SK-N-SH treated with all-trans-retinoic acid at 6 μM for 48 hours (cell line): Measurements from ENCODE around the gene CFAP161.
A peak's percentile ranks its signal among the peaks of the same experiment; 100 is the strongest.

ENCODE experiments used
- ATAC-seq: fragments of 200-7000 bp; cut with Tn5 transposase; 3 replicates; pipeline ENCODE4 v1.9.1; 2020; ENCODE audit warnings: mild to moderate bottlenecking, moderate library complexity
- ARNTL ChIP-seq: fragments of 450-650 bp; formaldehyde crosslinking; IDR thresholded peaks from 2 replicates; pipeline ENCODE4 v1.5.0; 2020; ENCODE audit warnings: low read depth, mild to moderate bottlenecking, moderate library complexity, borderline replicate concordance
- BACH2 ChIP-seq: fragments of 250-450 bp; sonication (Bioruptor Pico); IDR thresholded peaks from 2 replicates; pipeline ENCODE4 v1.9.0; 2021; ENCODE audit warnings: mild to moderate bottlenecking, borderline replicate concordance
- CSDC2 ChIP-seq: fragments of 250-450 bp; sonication (Bioruptor Pico); IDR thresholded peaks from 2 replicates; pipeline ENCODE4 v1.5.0; 2020; ENCODE audit warnings: mild to moderate bottlenecking, moderate library complexity
- ESRRG ChIP-seq: fragments of 250-450 bp; sonication (Bioruptor Pico); IDR thresholded peaks from 2 replicates; pipeline ENCODE4 v1.6.1; 2021; ENCODE audit warnings: mild to moderate bottlenecking
- GLIS3 ChIP-seq: fragments of 250-450 bp; sonication (Bioruptor Pico); IDR thresholded peaks from 2 replicates; pipeline ENCODE4 v1.5.0; 2020; ENCODE audit warnings: mild to moderate bottlenecking, moderate library complexity
- ISL1 ChIP-seq: fragments of 250-450 bp; sonication (Bioruptor Pico); IDR thresholded peaks from 2 replicates; pipeline ENCODE4 v2.1.2; 2022; ENCODE audit warnings: mild to moderate bottlenecking, moderate library complexity
- OSR1 ChIP-seq: fragments of 250-450 bp; sonication (Bioruptor Pico); IDR thresholded peaks from 2 replicates; pipeline ENCODE4 v1.8.0; 2022; ENCODE audit warnings: moderate library complexity, mild to moderate bottlenecking, inconsistent platforms
- PPARA ChIP-seq: fragments of 250-450 bp; sonication (Bioruptor Pico); IDR thresholded peaks from 2 replicates; pipeline ENCODE4 v1.5.0; 2020; ENCODE audit warnings: mild to moderate bottlenecking, borderline replicate concordance
- RARB ChIP-seq: fragments of 250-450 bp; sonication (Bioruptor Pico); IDR thresholded peaks from 2 replicates; pipeline ENCODE4 v1.8.0; 2021; ENCODE audit warnings: mild to moderate bottlenecking, moderate library complexity
- SNAI2 ChIP-seq: fragments of 250-450 bp; sonication (Bioruptor Pico); IDR thresholded peaks from 2 replicates; pipeline ENCODE4 v1.5.0; 2020; ENCODE audit warnings: mild to moderate bottlenecking, moderate library complexity
- TCF4 ChIP-seq: fragments of 250-450 bp; sonication (Bioruptor Pico); IDR thresholded peaks from 2 replicates; pipeline ENCODE4 v1.8.0; 2021; ENCODE audit warnings: mild to moderate bottlenecking, moderate library complexity, borderline replicate concordance
- TOX ChIP-seq: fragments of 250-450 bp; sonication (Bioruptor Pico); IDR thresholded peaks from 2 replicates; pipeline ENCODE4 v1.8.0; 2021; ENCODE audit warnings: mild to moderate bottlenecking, moderate library complexity, borderline replicate concordance
- ZC3H10 ChIP-seq: fragments of 250-450 bp; sonication (Bioruptor Pico); IDR thresholded peaks from 2 replicates; pipeline ENCODE4 v1.5.1; 2021; ENCODE audit warnings: mild to moderate bottlenecking, moderate library complexity
- ZFP3 ChIP-seq: fragments of 250-450 bp; sonication (Bioruptor Pico); IDR thresholded peaks from 2 replicates; pipeline ENCODE4 v1.5.0; 2020; ENCODE audit warnings: mild to moderate bottlenecking, moderate library complexity
- ZFP30 ChIP-seq: fragments of 450-650 bp; formaldehyde crosslinking; IDR thresholded peaks from 2 replicates; pipeline ENCODE4 v1.5.0; 2022; ENCODE audit warnings: mild to moderate bottlenecking, moderate library complexity
- ZNF565 ChIP-seq: fragments of 450-650 bp; formaldehyde crosslinking; conservative IDR thresholded peaks from 2 replicates; pipeline ENCODE4 v1.5.0; 2020; ENCODE audit warnings: low read depth, mild to moderate bottlenecking, moderate library complexity
- ZNF70 ChIP-seq: fragments of 450-650 bp; formaldehyde crosslinking; IDR thresholded peaks from 2 replicates; pipeline ENCODE4 v1.5.0; 2020; ENCODE audit warnings: mild to moderate bottlenecking, moderate library complexity
- ZNF8 ChIP-seq: fragments of 450-650 bp; formaldehyde crosslinking; IDR thresholded peaks from 2 replicates; pipeline ENCODE4 v1.5.0; 2020; ENCODE audit warnings: mild to moderate bottlenecking, moderate library complexity
- TF ChIP-seq, protein P1 (sequence below): fragments of 250-450 bp; sonication (Bioruptor Pico); IDR thresholded peaks from 2 replicates; pipeline ENCODE4 v1.5.1; 2021; ENCODE audit warnings: mild to moderate bottlenecking, moderate library complexity
- TF ChIP-seq, protein P2 (sequence below): fragments of 250-450 bp; sonication (Bioruptor Pico); IDR thresholded peaks from 2 replicates; pipeline ENCODE4 v1.5.1; 2020; ENCODE audit warnings: low read depth, mild to moderate bottlenecking, moderate library complexity
- TF ChIP-seq, protein P3 (sequence below): fragments of 250-450 bp; sonication (Bioruptor Pico); IDR thresholded peaks from 2 replicates; pipeline ENCODE4 v1.8.0; 2021; ENCODE audit warnings: low read depth, mild to moderate bottlenecking, moderate library complexity, borderline replicate concordance
- TF ChIP-seq, protein P4 (sequence below): fragments of 250-450 bp; sonication (Bioruptor Pico); IDR thresholded peaks from 2 replicates; pipeline ENCODE4 v1.5.0; 2020; ENCODE audit warnings: mild to moderate bottlenecking, moderate library complexity

Gene CFAP161, protein sequence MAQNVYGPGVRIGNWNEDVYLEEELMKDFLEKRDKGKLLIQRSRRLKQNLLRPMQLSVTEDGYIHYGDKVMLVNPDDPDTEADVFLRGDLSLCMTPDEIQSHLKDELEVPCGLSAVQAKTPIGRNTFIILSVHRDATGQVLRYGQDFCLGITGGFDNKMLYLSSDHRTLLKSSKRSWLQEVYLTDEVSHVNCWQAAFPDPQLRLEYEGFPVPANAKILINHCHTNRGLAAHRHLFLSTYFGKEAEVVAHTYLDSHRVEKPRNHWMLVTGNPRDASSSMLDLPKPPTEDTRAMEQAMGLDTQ

DNA sequence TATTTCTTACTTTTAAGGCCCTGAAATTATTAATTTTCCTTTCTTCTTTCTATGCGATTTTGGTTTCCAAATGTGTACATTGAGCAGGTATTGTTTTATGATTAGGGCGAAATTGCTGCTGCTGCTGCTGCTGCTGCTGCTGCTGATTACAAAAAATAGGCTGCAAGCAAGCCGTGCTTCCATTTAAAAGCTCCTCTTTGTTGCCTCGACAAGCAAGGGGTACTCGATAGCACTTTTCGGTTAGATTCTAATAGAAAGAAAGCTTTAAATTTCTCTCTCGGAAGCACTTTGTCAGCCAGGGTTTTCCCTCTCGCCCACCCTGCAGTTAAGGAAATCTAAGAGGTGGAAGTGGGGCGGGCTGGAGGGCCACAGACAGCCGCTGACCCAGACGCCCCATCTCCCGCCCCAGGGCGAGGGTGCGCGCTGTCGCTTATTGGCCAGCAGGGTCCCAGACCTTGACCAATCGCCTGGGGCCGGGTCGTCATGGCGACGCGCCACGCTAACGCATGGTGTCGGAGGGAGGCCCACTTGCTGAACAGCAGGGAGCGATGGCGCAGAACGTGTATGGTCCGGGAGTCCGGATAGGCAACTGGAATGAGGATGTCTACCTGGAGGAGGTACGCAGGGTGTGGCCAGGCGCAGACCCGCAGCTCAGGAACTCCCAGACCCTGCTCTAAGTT lies at the start of gene CFAP161:
Gene CFAP161 (plus strand): TSS at position 489 of the 680 bp plus-strand sequence. CDS start 60 bp downstream, at position 549.
- no peak for TF ChIP-seq ISL1 (CRISPR knock-in tag)
- TF ChIP-seq RARB (CRISPR knock-in tag) = no peak
- TF ChIP-seq ESRRG = no peak
- no peak for TF ChIP-seq PPARA
- no peak for TF ChIP-seq TCF4 (CRISPR knock-in tag)
- no peak for TF ChIP-seq ARNTL
- TF ChIP-seq, protein P1, sequence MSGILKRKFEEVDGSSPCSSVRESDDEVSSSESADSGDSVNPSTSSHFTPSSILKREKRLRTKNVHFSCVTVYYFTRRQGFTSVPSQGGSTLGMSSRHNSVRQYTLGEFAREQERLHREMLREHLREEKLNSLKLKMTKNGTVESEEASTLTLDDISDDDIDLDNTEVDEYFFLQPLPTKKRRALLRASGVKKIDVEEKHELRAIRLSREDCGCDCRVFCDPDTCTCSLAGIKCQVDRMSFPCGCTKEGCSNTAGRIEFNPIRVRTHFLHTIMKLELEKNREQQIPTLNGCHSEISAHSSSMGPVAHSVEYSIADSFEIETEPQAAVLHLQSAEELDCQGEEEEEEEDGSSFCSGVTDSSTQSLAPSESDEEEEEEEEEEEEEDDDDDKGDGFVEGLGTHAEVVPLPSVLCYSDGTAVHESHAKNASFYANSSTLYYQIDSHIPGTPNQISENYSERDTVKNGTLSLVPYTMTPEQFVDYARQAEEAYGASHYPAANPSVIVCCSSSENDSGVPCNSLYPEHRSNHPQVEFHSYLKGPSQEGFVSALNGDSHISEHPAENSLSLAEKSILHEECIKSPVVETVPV = no peak
- no peak for TF ChIP-seq SNAI2 (CRISPR knock-in tag)
- TF ChIP-seq BACH2 (CRISPR knock-in tag) = no peak
- TF ChIP-seq OSR1 (CRISPR knock-in tag) = no peak
- no peak for TF ChIP-seq CSDC2
- TF ChIP-seq TOX (CRISPR knock-in tag) = no peak
- TF ChIP-seq ZFP30 (CRISPR knock-in tag) = no peak
- no peak for TF ChIP-seq ZNF8 (CRISPR knock-in tag)
- TF ChIP-seq, protein P2, sequence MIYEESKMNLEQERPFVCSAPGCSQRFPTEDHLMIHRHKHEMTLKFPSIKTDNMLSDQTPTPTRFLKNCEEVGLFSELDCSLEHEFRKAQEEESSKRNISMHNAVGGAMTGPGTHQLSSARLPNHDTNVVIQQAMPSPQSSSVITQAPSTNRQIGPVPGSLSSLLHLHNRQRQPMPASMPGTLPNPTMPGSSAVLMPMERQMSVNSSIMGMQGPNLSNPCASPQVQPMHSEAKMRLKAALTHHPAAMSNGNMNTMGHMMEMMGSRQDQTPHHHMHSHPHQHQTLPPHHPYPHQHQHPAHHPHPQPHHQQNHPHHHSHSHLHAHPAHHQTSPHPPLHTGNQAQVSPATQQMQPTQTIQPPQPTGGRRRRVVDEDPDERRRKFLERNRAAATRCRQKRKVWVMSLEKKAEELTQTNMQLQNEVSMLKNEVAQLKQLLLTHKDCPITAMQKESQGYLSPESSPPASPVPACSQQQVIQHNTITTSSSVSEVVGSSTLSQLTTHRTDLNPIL (CRISPR knock-in tag) = no peak
- no peak for TF ChIP-seq GLIS3 (CRISPR knock-in tag)
- ATAC-seq = peak; percentile 100

- TF ChIP-seq ZNF70 (CRISPR knock-in tag) (no peak), OSR1 (CRISPR knock-in tag) (no peak), RARB (CRISPR knock-in tag) (no peak), ZNF565 (CRISPR knock-in tag) (no peak), ZFP30 (CRISPR knock-in tag) (no peak), ZC3H10 (no peak), ESRRG (no peak), ZFP3 (CRISPR knock-in tag) (no peak), ZNF8 (CRISPR knock-in tag) (no peak)
- TF ChIP-seq, protein P1 = no peak
- TF ChIP-seq, protein P3, sequence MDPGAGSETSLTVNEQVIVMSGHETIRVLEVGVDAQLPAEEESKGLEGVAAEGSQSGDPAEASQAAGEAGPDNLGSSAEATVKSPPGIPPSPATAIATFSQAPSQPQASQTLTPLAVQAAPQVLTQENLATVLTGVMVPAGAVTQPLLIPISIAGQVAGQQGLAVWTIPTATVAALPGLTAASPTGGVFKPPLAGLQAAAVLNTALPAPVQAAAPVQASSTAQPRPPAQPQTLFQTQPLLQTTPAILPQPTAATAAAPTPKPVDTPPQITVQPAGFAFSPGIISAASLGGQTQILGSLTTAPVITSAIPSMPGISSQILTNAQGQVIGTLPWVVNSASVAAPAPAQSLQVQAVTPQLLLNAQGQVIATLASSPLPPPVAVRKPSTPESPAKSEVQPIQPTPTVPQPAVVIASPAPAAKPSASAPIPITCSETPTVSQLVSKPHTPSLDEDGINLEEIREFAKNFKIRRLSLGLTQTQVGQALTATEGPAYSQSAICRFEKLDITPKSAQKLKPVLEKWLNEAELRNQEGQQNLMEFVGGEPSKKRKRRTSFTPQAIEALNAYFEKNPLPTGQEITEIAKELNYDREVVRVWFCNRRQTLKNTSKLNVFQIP (CRISPR knock-in tag) = no peak
Measured at GRCh38 chr15:81084716-81085115, 49.4 kb upstream of the CFAP161 start.

GRCh38 chr15:81085213-81085612 lies 48.9 kb upstream of the CFAP161 start:
- no peak for ATAC-seq
- TF ChIP-seq ZNF565 (CRISPR knock-in tag) (no peak), ZC3H10 (no peak), TCF4 (CRISPR knock-in tag) (no peak), ZFP30 (CRISPR knock-in tag) (no peak)
- TF ChIP-seq, protein P4, sequence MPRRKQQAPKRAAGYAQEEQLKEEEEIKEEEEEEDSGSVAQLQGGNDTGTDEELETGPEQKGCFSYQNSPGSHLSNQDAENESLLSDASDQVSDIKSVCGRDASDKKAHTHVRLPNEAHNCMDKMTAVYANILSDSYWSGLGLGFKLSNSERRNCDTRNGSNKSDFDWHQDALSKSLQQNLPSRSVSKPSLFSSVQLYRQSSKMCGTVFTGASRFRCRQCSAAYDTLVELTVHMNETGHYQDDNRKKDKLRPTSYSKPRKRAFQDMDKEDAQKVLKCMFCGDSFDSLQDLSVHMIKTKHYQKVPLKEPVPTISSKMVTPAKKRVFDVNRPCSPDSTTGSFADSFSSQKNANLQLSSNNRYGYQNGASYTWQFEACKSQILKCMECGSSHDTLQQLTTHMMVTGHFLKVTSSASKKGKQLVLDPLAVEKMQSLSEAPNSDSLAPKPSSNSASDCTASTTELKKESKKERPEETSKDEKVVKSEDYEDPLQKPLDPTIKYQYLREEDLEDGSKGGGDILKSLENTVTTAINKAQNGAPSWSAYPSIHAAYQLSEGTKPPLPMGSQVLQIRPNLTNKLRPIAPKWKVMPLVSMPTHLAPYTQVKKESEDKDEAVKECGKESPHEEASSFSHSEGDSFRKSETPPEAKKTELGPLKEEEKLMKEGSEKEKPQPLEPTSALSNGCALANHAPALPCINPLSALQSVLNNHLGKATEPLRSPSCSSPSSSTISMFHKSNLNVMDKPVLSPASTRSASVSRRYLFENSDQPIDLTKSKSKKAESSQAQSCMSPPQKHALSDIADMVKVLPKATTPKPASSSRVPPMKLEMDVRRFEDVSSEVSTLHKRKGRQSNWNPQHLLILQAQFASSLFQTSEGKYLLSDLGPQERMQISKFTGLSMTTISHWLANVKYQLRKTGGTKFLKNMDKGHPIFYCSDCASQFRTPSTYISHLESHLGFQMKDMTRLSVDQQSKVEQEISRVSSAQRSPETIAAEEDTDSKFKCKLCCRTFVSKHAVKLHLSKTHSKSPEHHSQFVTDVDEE (CRISPR knock-in tag) = no peak
- TF ChIP-seq, protein P3 (CRISPR knock-in tag) = no peak

More at GRCh38 chr15:81084716-81085115, 49.4 kb upstream of the CFAP161 start:
- no peak for ATAC-seq
